GM13976 (cell line): Measurements from ENCODE around the gene FLYWCH2.
"Not testable (repeated sequence)": the region's sequence is repeated elsewhere in the genome, so short reads cannot be mapped to it uniquely, and the experiment has no call there.

Source experiments
- DNase-seq: peaks from one replicate; pipeline ENCODE4 v3.0.0; 2012; ENCODE audit warnings: low spot score
- in situ Hi-C: fragments of 300-500 bp; cut with MboI; formaldehyde crosslinking; loops from one replicate; pipeline ENCODE4 v1.12.0; 2022; ENCODE audit warnings: low sequenced_read_pairs, mixed read lengths, inconsistent platforms; ENCODE audit not compliant: unreplicated experiment
- TF ChIP-seq, protein P1 (sequence below): IDR thresholded peaks from 2 replicates; pipeline ENCODE4 v1.5.1; 2012; ENCODE audit warnings: borderline replicate concordance, mild to moderate bottlenecking; ENCODE audit not compliant: insufficient read depth; ENCODE audit errors: extremely low read depth, missing control alignments, control extremely low read depth

Gene FLYWCH2

GRCh38 chr16:2930236-2930635, 47.2 kb downstream of the FLYWCH2 start:
- no peak for DNase-seq
- in situ Hi-C loops: no loop called here
- TF ChIP-seq, protein P1, sequence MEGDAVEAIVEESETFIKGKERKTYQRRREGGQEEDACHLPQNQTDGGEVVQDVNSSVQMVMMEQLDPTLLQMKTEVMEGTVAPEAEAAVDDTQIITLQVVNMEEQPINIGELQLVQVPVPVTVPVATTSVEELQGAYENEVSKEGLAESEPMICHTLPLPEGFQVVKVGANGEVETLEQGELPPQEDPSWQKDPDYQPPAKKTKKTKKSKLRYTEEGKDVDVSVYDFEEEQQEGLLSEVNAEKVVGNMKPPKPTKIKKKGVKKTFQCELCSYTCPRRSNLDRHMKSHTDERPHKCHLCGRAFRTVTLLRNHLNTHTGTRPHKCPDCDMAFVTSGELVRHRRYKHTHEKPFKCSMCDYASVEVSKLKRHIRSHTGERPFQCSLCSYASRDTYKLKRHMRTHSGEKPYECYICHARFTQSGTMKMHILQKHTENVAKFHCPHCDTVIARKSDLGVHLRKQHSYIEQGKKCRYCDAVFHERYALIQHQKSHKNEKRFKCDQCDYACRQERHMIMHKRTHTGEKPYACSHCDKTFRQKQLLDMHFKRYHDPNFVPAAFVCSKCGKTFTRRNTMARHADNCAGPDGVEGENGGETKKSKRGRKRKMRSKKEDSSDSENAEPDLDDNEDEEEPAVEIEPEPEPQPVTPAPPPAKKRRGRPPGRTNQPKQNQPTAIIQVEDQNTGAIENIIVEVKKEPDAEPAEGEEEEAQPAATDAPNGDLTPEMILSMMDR: no peak

GRCh38 chr16:2931231-2931914, 48.4 kb downstream of the FLYWCH2 start:
- in situ Hi-C loops, DNase-seq: not testable (repeated sequence)

- TF ChIP-seq, protein P1: no peak
- no peak for DNase-seq
- in situ Hi-C loops: no loop called here
Measured at GRCh38 chr16:2933136-2933535, 50.1 kb downstream of the FLYWCH2 start.

- TF ChIP-seq, protein P1: no peak
- DNase-seq: no peak
- in situ Hi-C loops: no loop called here
Measured at GRCh38 chr16:2933701-2934100, 50.7 kb downstream of the FLYWCH2 start.

DNA sequence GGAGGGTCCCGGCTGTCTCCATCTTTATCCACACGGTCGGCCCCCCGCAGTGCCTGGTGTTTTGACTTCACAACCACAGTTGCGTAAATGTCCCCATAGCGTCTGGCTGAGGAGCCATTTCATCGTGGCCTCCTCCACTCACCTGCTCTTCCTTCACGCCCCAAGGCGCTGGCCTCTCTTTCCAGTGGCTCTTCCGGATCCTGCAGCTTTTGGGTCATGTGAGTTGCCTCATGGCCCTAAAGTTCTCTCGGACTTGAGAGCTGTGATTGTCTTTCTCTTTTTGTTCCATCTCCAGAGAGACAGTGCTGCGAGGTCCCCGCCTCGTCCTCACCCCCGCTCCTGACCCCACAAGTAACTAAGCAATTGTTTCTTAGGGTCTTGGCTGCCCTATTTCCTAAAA, 51.4 kb downstream of the FLYWCH2 start:
- DNase-seq: no peak
- TF ChIP-seq, protein P1: no peak
- in situ Hi-C loops: no loop called here

DNA sequence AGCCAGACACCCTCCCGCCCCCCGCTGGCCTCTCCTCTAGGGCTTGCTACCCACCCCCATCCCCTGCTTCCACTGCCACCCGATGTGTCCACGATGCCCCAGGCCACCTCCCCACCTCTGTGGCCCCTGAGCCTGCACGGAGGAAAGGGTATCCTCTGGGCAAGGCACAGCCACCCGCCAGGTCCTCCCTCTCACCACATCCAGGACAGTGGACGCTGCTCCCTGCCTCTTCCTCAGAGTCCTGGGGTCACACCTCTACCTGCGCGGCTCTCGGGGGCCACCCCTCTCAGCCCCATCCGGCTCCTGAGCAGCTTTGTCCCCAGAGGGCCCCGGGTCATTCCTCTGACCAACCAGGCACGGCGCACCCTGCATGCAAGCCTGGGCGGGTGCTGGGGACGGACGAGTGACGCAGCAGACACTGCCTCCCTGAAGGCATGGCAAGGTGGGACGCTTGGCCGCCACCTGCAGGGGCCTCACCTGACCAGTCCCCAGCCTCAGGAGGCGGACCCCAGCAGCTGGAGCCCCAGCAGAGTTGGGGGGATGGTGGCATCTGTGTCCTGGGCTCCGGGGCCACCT, 53.5 kb downstream of the FLYWCH2 start:
- TF ChIP-seq, protein P1: no peak
- in situ Hi-C loops: no loop called here
- DNase-seq: no peak

DNA sequence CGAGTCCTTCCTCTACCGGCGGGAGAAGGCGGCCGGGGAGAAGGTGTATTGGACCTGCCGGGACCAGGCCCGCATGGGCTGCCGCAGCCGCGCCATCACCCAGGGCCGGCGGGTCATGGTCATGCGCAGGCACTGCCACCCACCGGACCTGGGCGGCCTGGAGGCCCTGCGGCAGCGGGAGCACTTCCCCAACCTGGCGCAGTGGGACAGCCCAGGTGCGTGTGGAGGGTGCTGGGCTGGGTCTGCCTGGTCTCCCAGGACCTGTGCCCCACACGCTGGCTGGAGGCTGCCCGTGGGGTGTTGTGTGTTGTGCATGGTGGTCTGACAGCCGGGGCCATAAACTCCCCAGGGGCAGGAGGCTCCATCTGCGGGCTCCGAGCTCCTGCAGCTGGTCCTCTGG, 54.2 kb downstream of the FLYWCH2 start:
- TF ChIP-seq, protein P1: no peak
- DNase-seq: no peak

More for the DNA sequence above, 54.2 kb downstream of the FLYWCH2 start:
- in situ Hi-C loops: no loop called here
